GM23338 (cell line): ENCODE measurements around the gene KIRREL3.

Experiments used
- CREB1 ChIP-seq: fragments of 250-450 bp; sonication (Bioruptor Pico); IDR thresholded peaks from 2 replicates; pipeline ENCODE4 v1.5.0; 2020; ENCODE audit warnings: low read depth, mild to moderate bottlenecking, moderate library complexity
- CTCF ChIP-seq, 2 experiments: fragments of 200-600 bp in 1 of 2; sonication (generic) in 1 of 2; conservative IDR thresholded peaks; 2 replicates each; pipeline versions ENCODE4 v1.5.1 to v1.6.1; 2016 to 2017; ENCODE audit warnings: antibody characterized with exemption in 2 of 2, low read depth in 2 of 2, mild to moderate bottlenecking in 2 of 2, moderate library complexity in 1 of 2
- EZH2phosphoT487 ChIP-seq: fragments of 200-600 bp; sonication (generic); IDR thresholded peaks from one replicate; pipeline ENCODE4 v1.8.1; 2018; ENCODE audit warnings: antibody characterized with exemption; ENCODE audit not compliant: unreplicated experiment
- POLR2AphosphoS5 ChIP-seq: IDR thresholded peaks from 2 replicates; pipeline ENCODE4 v1.6.1; 2016; ENCODE audit warnings: antibody characterized with exemption, low read depth
- REST ChIP-seq: IDR thresholded peaks from one replicate; pipeline ENCODE4 v1.6.1; 2018; ENCODE audit warnings: antibody characterized with exemption; ENCODE audit not compliant: unreplicated experiment

GRCh38 chr11:126511475-126512115 is 489.0 kb downstream of the KIRREL3 start:
- TF ChIP-seq EZH2phosphoT487: no peak
- TF ChIP-seq CTCF (conservative IDR thresholded peaks at IDR 0.05; ENCODE audit: low read depth in 2 of 2): no peak
- TF ChIP-seq REST: no peak
- TF ChIP-seq CREB1: no peak
- TF ChIP-seq POLR2AphosphoS5: no peak
